RWPE1 (cell line): Measurements from ENCODE around the gene WWOX.

ENCODE experiments used
- CTCF ChIA-PET: fragments of 350-600 bp; sonication (Branson Sonifier 250); formaldehyde crosslinking; extraction: SDS; loops from one replicate; lab custom pipeline; 2021; lab: Yijun Ruan, JAX
- POLR2A ChIA-PET: fragments of 400-600 bp; formaldehyde crosslinking; extraction: SDS; loops from one replicate; lab custom pipeline; 2020; ENCODE audit warnings: antibody characterized with exemption; ENCODE audit not compliant: low non-redundant PET; lab: Yijun Ruan, JAX
- DNase-seq: peaks from one replicate; pipeline ENCODE4 v3.0.0; 2012; ENCODE audit warnings: low spot score
- H3K27ac ChIP-seq: fragments of 450-650 bp; 2 replicates; pipeline ENCODE4 v1.5.1; 2017
- CTCF ChIP-seq: fragments of 450-650 bp; conservative IDR thresholded peaks from 2 replicates; pipeline ENCODE4 v1.5.1; 2017; ENCODE audit warnings: low read depth, mild to moderate bottlenecking

Gene WWOX

GRCh38 chr16:78902321-78902720, 802.9 kb downstream of the WWOX start:
- DNase-seq: no peak
- POLR2A ChIA-PET: no interaction called here
- no peak for TF ChIP-seq CTCF
- CTCF ChIA-PET: no interaction called here
- no peak overlapping the region for H3K27ac ChIP-seq

GRCh38 chr16:78903237-78903636, 803.8 kb downstream of the WWOX start:
- CTCF ChIA-PET: no interaction called here
- H3K27ac ChIP-seq: no peak overlapping the region
- POLR2A ChIA-PET: no interaction called here
- DNase-seq: no peak
- TF ChIP-seq CTCF: no peak

GRCh38 chr16:78903843-78904242, 804.4 kb downstream of the WWOX start:
- no peak overlapping the region for H3K27ac ChIP-seq
- CTCF ChIA-PET: interaction anchor here (0.6 kb wide), 1 partner anchor 301 kb away, joined by 4 read pairs; no protein-coding TSS in a partner anchor
- DNase-seq: no peak
- POLR2A ChIA-PET: no interaction called here
- TF ChIP-seq CTCF: no peak

- CTCF ChIA-PET: interaction anchor here (0.7 kb wide), 1 partner anchor 10 kb away, joined by 3 read pairs; no protein-coding TSS in a partner anchor
Observed at GRCh38 chr16:78906135-78906534, 806.7 kb downstream of the WWOX start.

GRCh38 chr16:78909226-78909625, 809.8 kb downstream of the WWOX start:
- no peak for DNase-seq

More at GRCh38 chr16:78906135-78906534, 806.7 kb downstream of the WWOX start:
- H3K27ac ChIP-seq: no peak overlapping the region
- no peak for TF ChIP-seq CTCF
- no peak for DNase-seq
- POLR2A ChIA-PET: no interaction called here

GRCh38 chr16:78915811-78916345, 816.4 kb downstream of the WWOX start:
- no peak for DNase-seq
- ChIA-PET CTCF (no interaction called here), POLR2A (no interaction called here)
- H3K27ac ChIP-seq: no peak overlapping the region
- TF ChIP-seq CTCF: no peak

More at GRCh38 chr16:78909226-78909625, 809.8 kb downstream of the WWOX start:
- ChIA-PET CTCF (no interaction called here), POLR2A (no interaction called here)
- TF ChIP-seq CTCF: no peak
- H3K27ac ChIP-seq: no peak overlapping the region
